Measurements from ENCODE around the gene NAV2. TPM values are rescaled to one million over a fixed set of nuclear protein-coding genes. Genes with fewer than 3 reads are reported as not detected.

The NAV2 gene
- total and polyA plus RNA-seq, 2 experiments from 2014 or later, result 26.0 to 45.0 TPM

GRCh38 chr11:19933132-19933735 is 220.6 kb downstream of the NAV2 start:
- H3K4me1 Mint-ChIP-seq, result peaks cover 16% of the 10 kb centered on the region

More at GRCh38 chr11:19933132-19933735, 220.6 kb downstream of the NAV2 start:
- no peak for TF ChIP-seq NANOG (IDR thresholded peaks at IDR 0.05; ENCODE audit: borderline replicate concordance)
- no peak for TF ChIP-seq ETS1 (IDR thresholded peaks at IDR 0.05)
- no peak for TF ChIP-seq ZNF331 (CRISPR knock-in tag; IDR thresholded peaks at IDR 0.05; ENCODE audit: low read depth)
- no peak for TF ChIP-seq REST (IDR thresholded peaks at IDR 0.05; ENCODE audit: unreplicated experiment)
- no peak for TF ChIP-seq CREB1 (CRISPR knock-in tag; IDR thresholded peaks at IDR 0.05; ENCODE audit: low read depth)
- TF ChIP-seq CTCF (conservative IDR thresholded peaks at IDR 0.05; ENCODE audit: low read depth in 2 of 2), result no peak
- TF ChIP-seq JUNB (IDR thresholded peaks at IDR 0.05; ENCODE audit: unreplicated experiment), result no peak
- TF ChIP-seq EZH2 (IDR thresholded peaks at IDR 0.05; ENCODE audit: low read depth, unreplicated experiment), result no peak
- Histone ChIP-seq H3K36me3 (ENCODE audit: insufficient read depth) (0 out of 2 replicates have a peak, but pooled peaks cover 3% of the 10 kb centered on the region), H2AFZ (no peak overlapping the region), H3K79me2 (replicated peaks; ENCODE audit: insufficient read depth) (no peaks in the 10 kb centered on the region), H3K27me3 (ENCODE audit: insufficient read depth) (no peaks in the 10 kb centered on the region), H4K20me1 (replicated peaks; ENCODE audit: insufficient read depth) (0 out of 2 replicates have a peak, but pooled peaks cover 4% of the 10 kb centered on the region), H3K9me2 (ENCODE audit: insufficient read depth) (no peaks in the 10 kb centered on the region), H3F3A (replicated peaks; ENCODE audit: low read depth) (0 out of 2 replicates have a peak, but pooled peaks cover 3% of the 10 kb centered on the region), H3K4me2 (no peak overlapping the region), H3K4me1 (ENCODE audit: insufficient read depth) (0 out of 2 replicates have a peak, but pooled peaks cover 5% of the 10 kb centered on the region), H3K4me3 (no peak overlapping the region), H3K27ac (ENCODE audit: low read depth) (no peak overlapping the region)
- H3K4me3 Mint-ChIP-seq, result no peak overlapping the region
- H3K27me3 Mint-ChIP-seq (ENCODE audit: insufficient read depth, low read depth, poor library complexity), result peaks cover 2% of the 10 kb centered on the region
- no peak for ATAC-seq
- H3K27ac Mint-ChIP-seq, result no peak overlapping the region; the same call in 1 of the 2 replicates
- no peaks in the 10 kb centered on the region for H3K9me3 Mint-ChIP-seq
- H3K36me3 Mint-ChIP-seq (ENCODE audit: low read depth), result peaks cover 23% of the 10 kb centered on the region
- no peak for DNase-seq (ENCODE audit: low spot score)

All from GM23338 (cell line).